ENCODE data around the gene BMP7. TPM values are rescaled to one million over a fixed set of nuclear protein-coding genes. Genes with fewer than 3 reads are reported as not detected.

BMP7 gene
- total RNA-seq, 1 experiment from 2014 or later, result 0.13 TPM

GRCh38 chr20:57185188-57185743 is 81.2 kb downstream of the BMP7 start:
- Histone ChIP-seq H3K27ac (no peak overlapping the region), H4K20me1 (ENCODE audit: insufficient read depth) (no peaks in the 10 kb centered on the region), H2AFZ (no peak overlapping the region), H3K9me3 (ENCODE audit: insufficient read depth, low read depth) (no peaks in the 10 kb centered on the region), H3K79me2 (ENCODE audit: low read depth) (no peaks in the 10 kb centered on the region), H3K4me3 (no peak overlapping the region), H3K9me2 (ENCODE audit: insufficient read depth) (no peaks in the 10 kb centered on the region), H3K36me3 (ENCODE audit: low read depth) (no peaks in the 10 kb centered on the region), H3K27me3 (ENCODE audit: insufficient read depth, low read depth) (peaks cover 53% of the 10 kb centered on the region), H3F3A (ENCODE audit: insufficient read depth, low read depth) (no peaks in the 10 kb centered on the region), H3K4me2 (no peak overlapping the region), H3K4me1 (replicated peaks; ENCODE audit: insufficient read depth) (no peaks in the 10 kb centered on the region)
- CTCF ChIA-PET, result no interaction called here
- intact Hi-C loops (cut with micrococcal nuclease; ENCODE audit: unreplicated experiment), result no loop called here
- POLR2A ChIA-PET (ENCODE audit: unreplicated experiment), result no interaction called here
- no peak for DNase-seq
- TF ChIP-seq CTCF (conservative IDR thresholded peaks at IDR 0.05) (no peak), EZH2 (IDR thresholded peaks at IDR 0.05; ENCODE audit: low read depth) (no peak)
- BruUV-seq (replicated peaks), result no TSS peak

GRCh38 chr20:57183457-57184009 is 82.9 kb downstream of the BMP7 start:
- Histone ChIP-seq H3K9me2 (ENCODE audit: insufficient read depth) (no peaks in the 10 kb centered on the region), H3K36me3 (ENCODE audit: low read depth) (no peaks in the 10 kb centered on the region), H2AFZ (no peak overlapping the region), H3K27me3 (ENCODE audit: insufficient read depth, low read depth) (peaks cover 63% of the 10 kb centered on the region), H4K20me1 (ENCODE audit: insufficient read depth) (no peaks in the 10 kb centered on the region), H3K79me2 (ENCODE audit: low read depth) (no peaks in the 10 kb centered on the region), H3K9me3 (ENCODE audit: insufficient read depth, low read depth) (no peaks in the 10 kb centered on the region), H3K4me1 (replicated peaks; ENCODE audit: insufficient read depth) (no peaks in the 10 kb centered on the region), H3F3A (ENCODE audit: insufficient read depth, low read depth) (no peaks in the 10 kb centered on the region), H3K4me2 (no peak overlapping the region), H3K4me3 (no peak overlapping the region), H3K27ac (no peak overlapping the region)
- ChIA-PET CTCF (no interaction called here), POLR2A (ENCODE audit: unreplicated experiment) (no interaction called here)
- DNase-seq, result no peak
- BruUV-seq (replicated peaks), result no TSS peak
- TF ChIP-seq EZH2 (IDR thresholded peaks at IDR 0.05; ENCODE audit: low read depth) (no peak), CTCF (conservative IDR thresholded peaks at IDR 0.05) (no peak)
- intact Hi-C loops (cut with micrococcal nuclease; ENCODE audit: unreplicated experiment), result no loop called here

- BruUV-seq (replicated peaks), result no TSS peak
- POLR2A ChIA-PET (ENCODE audit: unreplicated experiment), result interaction anchor here (0.6 kb wide), 1 partner anchor 27 kb away, joined by 17 read pairs; no protein-coding TSS in a partner anchor
- intact Hi-C loops (cut with micrococcal nuclease; ENCODE audit: unreplicated experiment), result no loop called here
Observed at GRCh38 chr20:57181639-57182038, 84.8 kb downstream of the BMP7 start.

More at GRCh38 chr20:57181639-57182038, 84.8 kb downstream of the BMP7 start:
- no peak overlapping the region for H3K4me3 ChIP-seq
- H3K27me3 ChIP-seq (ENCODE audit: insufficient read depth, low read depth), result peaks cover 54% of the 10 kb centered on the region
- no peaks in the 10 kb centered on the region for H3K36me3 ChIP-seq (ENCODE audit: low read depth)
- H3K27ac ChIP-seq, result no peak overlapping the region
- no peak overlapping the region for H3K4me2 ChIP-seq
- no peaks in the 10 kb centered on the region for H3K79me2 ChIP-seq (ENCODE audit: low read depth)
- H3K9me3 ChIP-seq (ENCODE audit: insufficient read depth, low read depth), result no peaks in the 10 kb centered on the region
- no peaks in the 10 kb centered on the region for H3K9me2 ChIP-seq (ENCODE audit: insufficient read depth)
- no peak overlapping the region for H2AFZ ChIP-seq
- no peaks in the 10 kb centered on the region for H3K4me1 ChIP-seq (replicated peaks; ENCODE audit: insufficient read depth)
- CTCF ChIA-PET, result interaction anchor here (0.6 to 1.1 kb wide), 2 partner anchors 62 to 151 kb away, joined by 3 to 6 read pairs; no protein-coding TSS in a partner anchor
- no peak for DNase-seq
- H3F3A ChIP-seq (ENCODE audit: insufficient read depth, low read depth), result no peaks in the 10 kb centered on the region
- H4K20me1 ChIP-seq (ENCODE audit: insufficient read depth), result no peaks in the 10 kb centered on the region
- TF ChIP-seq EZH2 (IDR thresholded peaks at IDR 0.05; ENCODE audit: low read depth) (no peak), CTCF (conservative IDR thresholded peaks at IDR 0.05) (no peak)
